Glomerular visceral epithelial cell (primary cell): ENCODE data around the gene NUB1.

Experiments
- DNase-seq: peaks from one replicate; pipeline ENCODE4 v3.0.0-alpha.2; 2016; ENCODE audit errors: extremely low spot score

The NUB1 gene

DNA sequence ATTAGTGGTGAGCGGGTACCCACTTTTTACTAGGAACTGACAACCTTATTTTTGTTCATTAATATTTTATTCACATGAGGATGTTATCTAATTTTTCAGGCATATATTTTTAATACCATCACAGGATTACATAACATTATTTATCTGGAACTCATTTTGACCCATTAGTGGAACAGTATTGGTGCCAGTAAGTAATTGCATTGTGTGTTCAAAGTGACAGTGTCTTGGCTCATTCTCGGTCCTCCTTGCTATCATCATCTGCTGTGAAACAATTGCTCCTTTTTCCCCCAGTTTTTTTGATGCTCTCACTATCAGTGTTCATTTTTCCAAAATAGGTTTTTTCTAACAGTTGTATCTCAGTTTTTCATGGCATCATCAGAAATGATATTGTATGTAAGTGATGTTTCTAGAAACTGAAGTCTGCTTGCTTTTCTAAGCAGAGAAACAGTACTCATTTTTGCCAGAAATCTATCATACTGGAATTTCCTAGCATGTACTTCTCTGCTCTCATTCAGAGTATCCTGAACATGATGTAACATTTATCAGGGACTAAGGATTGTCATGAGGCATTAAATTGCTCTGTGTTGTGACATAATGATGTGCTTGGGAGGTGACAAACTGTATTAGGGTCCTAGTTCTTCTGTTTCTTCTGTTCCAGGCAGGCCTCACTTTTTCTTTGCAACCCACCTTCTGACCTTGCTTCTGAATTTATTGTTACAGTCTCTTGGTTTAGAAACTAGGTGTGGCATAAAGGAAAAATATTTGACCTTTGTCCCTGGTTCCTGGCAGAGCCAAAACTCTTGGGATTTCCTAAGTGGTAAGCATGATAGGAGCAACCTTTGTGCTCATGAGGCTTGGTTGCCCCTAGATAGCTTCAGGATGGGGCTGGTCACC, 4.2 kb downstream of the NUB1 start:
- DNase-seq: no peak

DNA sequence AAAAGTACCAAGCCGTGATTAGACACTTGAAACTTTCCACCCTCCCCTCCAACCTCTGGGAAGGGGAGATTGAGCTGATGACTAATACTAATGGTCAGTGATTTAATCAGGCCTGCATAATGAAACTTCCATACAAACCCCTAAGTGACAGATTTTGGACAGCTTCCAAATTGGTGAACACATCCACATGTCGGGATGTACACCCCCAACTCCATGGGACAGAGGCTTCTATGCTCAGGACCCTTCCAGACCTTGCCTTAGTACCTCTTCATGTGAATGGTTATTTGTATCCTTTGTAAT, 4.8 kb downstream of the NUB1 start:
- no peak for DNase-seq

DNA sequence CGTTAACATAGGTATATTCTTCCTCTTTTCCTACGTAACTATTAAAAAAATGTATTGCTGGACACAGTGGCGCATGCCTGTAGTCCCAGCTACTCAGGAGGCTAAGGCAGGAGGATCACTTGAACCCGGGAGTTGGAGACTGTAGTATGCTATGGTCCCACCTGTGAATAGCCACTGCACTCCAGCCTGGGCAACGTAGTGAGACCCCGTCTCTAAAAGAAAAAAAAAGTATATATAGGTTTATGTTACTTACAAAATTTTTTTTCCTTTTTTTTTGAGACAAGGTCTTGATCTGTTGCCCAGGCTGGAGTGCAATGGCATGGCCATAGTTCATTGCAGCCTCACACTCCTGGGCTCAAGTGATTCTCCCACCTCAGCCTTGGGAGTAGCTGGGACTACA, 5.6 kb downstream of the NUB1 start:
- no peak for DNase-seq

DNA sequence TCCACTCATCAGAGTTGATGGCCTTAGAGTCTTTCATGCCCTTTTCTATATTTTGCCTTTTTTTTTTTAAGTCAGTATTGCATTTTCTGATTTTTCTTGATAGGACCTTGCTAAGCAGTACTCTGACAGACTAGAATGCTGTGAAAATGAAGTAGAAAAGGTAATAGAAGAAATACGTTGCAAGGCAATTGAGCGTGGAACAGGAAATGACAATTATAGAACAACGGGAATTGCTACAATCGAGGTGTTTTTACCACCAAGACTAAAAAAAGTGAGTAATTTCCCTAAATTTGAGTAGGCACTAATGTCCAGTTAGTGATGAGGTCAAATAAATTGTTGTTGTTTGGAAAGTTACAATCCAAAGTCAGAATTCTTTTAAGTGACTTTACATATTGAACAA, 7.4 kb downstream of the NUB1 start:
- no peak for DNase-seq

DNA sequence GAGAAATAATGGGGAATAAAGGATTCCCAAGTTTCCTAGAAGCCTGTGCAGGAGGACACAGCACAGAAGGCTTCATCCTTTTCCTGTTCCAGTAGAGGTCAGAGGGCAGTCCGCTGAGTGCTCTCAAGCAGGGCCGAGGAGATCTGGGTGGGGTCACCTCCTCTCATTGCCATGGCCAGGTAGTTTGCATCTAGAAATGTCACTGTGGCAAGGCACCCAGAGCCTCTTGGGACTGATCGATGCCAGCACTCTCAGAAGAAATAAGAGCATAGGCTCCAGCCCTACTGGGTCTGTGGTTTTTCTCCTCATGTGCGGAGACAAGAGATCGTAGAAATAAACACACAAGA, 7.9 kb downstream of the NUB1 start:
- DNase-seq: no peak

DNA sequence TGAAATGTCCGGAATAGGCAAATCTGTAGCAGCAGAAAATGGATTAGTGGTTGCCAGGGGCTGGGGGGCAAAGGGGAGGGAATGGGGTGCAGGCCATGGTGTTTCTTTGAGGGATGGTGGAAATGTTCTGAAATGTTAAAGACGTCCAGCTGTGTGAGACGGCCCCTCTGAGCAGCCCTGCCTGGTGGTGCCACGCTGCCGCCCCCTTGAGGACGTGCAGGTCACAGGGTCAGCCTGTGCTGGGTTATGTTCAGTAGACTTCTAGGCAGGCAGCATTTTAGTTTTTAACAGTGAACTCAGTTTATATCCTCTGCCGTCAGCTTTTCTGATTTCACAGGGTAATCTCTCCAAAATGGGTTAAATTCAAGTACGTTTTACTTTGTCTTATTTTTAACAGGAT, 9.4 kb downstream of the NUB1 start:
- no peak for DNase-seq

DNA sequence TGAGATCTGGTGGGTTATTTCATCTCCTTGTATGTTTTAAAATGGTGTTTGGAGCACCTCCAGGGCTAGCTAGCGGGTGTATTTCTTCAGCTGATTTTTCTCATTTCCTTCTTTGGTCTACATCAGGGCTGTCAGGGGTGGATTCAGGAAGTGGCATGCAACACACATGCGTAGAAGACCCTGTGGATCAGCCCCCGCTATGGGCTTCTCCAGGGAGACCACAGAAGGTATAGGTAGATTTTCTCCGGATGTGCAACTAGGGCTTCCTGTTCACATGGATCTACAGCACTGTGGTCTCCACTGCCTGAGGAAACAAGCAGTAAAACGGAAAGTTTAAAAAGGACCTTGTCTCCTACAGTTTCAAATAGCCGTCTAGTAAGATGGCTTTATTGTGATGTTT, 10.4 kb downstream of the NUB1 start:
- no peak for DNase-seq

DNA sequence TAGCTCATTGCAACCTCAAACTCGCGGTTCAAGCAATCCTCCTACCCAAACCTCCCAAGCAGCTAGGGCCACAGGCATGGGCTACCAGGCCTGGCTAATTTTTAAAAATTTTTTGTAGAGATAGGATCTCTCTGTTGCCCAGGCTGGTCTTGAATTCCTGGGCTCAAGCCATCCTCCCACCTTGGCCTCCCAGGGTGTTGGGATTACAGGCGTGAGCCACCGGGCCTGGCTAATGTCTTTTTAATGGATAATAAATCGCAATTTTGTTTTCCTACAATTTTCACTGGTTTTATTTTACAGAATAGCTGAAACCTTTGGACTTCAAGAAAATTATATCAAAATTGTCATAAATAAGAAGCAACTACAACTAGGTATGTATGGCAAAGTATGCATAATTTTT, 10.9 kb downstream of the NUB1 start:
- DNase-seq: no peak

DNA sequence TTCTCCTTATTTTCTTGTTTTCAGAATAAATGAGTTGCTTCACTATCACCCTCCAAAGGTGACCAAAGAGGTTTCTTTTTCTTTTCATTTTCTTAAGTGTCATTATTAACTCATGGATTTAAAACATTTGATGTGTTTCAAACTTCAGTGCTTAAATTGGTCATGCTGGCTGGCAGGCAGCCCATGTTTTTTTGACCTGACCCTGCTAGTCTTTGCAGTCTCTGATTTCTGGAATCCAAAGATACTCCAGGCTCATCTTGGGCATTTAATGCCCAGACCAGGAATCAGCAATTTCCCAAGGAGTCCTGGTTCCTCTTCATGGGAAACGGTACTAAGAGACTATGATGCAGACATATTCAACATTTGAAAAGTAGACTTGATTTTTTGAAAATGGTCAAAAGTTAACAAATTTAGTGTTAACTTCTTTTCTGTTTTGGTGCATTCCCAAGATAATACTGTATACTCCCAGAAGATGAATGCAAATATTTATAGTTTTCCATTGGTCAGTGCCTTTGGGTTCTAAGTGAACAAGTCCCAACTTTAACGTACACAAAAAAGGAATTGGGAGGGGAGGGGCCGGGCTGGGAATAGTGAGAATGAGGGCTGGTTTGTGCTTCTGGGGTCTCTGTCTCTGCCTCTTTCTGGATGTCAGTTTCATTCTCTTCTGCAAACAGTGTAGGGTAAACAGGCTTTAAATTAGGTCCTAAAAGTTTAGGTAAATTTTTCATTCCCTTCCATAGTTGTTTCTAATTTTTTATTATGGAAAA, 19.8 kb downstream of the NUB1 start:
- no peak for DNase-seq

DNA sequence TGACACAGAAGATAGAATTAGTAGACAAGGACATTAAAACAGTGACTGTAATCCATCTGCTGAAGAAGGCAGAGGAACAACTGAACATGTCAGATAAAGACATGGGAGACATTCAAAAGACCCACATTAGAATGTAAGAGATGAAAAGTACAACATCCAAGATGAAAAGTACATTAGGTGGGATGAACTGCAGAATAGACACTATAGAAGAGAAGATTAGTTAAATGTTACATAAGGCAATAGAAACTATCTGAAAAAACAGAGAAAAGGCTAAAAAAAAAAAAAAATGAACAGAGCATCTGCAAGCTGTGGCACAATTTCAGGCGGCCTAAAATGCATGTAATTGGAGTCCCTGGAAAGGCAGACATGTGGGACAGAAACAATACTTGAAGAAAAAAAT, 21.6 kb downstream of the NUB1 start:
- no peak for DNase-seq

DNA sequence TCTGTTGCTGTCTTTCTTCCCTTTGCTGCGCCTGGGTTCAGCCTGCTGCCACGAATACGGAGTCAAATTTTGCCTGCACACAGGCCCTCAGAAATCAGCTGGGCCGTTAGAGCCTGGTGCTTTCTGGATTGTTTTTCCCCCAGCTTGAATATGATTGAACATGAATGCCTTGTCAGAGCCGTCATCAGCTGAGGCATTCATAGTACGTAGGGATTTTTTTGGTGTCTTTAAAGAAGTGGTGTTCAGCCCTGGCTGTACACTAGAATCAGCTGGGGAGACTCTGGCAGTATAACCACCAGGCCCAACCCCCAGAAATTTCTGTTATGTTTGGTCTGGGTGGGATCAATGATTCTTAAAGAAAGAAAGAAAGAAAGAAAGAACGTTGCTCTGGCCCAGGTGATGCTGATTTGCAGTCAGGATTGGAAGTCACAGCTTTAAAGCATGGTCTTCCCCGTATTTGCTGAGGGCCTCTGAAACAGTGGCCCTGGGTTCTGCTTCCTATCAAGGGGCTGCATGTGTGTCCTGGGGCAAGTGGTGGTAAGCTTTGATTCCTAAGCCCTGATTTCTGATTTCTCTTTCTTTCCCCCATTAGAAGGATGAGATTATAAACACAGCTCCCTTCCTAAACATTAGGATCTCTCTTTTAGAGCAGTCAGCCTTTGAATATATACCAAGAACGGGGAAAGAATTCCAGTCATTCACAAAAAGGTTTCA, 24.7 kb downstream of the NUB1 start:
- no peak for DNase-seq

DNA sequence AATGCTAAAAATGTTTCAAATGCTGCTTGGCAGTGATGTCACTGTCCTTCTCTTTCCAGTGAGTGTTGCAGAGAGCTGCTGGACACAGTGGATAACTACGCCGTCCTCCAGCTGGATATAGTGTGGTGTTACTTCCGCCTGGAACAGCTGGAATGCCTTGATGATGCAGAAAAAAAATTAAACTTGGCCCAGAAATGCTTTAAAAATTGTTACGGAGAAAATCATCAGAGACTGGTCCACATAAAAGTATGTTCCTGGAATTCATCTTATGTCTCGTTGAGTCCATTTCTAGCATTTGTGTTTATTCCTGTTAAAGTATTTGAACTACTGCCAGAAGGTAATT, 25.2 kb downstream of the NUB1 start:
- DNase-seq: no peak

DNA sequence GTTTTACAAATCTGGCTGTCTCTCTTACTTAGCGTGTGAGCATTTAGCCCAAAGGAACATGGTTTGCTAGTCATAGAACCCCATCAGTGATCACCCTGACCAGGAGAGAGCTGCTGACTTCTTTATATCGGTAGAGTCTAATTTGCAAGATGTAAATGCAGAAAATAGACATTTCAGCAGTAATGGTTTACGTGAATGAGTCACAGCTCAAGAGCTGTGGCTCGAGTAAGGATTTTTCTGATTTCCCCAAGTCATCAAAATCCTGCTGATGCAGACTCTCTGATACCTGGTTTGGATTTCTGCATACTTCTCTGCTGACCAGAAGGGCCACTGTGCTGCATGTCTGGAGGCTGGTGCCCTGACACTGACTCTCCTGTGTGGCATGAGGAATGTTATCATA, 25.7 kb downstream of the NUB1 start:
- DNase-seq: no peak

DNA sequence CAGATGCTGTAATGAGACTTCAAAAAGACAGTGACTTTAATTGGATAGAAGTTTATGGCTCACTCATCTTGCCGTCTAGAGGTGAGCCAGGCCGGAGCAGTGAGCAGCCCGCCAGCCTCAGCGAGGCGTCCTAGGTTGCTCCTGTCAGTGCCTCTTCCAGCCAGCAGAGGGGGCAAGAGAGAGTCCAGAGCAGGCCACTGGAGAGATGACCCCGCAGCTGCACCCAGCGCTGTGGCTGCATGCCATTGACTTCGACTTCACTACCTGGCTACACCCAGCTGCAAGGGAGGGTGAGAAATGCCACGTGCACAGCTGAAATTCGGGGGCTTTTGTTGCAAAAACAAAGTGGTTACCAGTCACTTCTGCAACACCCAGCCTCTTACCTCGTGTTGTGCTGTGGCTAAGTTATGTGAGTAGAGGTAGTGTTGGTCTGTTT, 26.5 kb downstream of the NUB1 start:
- DNase-seq: peak; percentile 77

DNA sequence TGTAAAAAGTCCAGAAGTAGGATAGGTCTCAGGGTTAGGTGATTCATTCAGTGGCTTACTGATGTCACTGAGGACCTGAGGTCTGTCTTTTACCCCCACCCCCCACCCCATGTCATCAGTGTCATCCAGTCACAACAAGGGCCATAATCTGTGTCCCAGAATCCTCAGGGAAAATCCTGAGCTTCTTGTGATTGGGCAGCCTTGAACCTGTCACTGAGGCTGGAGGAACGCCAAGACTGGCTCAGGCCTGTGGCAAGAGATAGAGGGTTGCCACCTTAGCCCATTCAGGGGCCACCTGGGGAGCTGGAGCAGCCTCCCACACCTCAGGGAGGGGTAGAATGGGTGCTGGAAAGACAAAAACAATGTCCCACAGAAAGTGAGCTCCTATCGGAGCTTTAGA, 29.7 kb downstream of the NUB1 start:
- no peak for DNase-seq

DNA sequence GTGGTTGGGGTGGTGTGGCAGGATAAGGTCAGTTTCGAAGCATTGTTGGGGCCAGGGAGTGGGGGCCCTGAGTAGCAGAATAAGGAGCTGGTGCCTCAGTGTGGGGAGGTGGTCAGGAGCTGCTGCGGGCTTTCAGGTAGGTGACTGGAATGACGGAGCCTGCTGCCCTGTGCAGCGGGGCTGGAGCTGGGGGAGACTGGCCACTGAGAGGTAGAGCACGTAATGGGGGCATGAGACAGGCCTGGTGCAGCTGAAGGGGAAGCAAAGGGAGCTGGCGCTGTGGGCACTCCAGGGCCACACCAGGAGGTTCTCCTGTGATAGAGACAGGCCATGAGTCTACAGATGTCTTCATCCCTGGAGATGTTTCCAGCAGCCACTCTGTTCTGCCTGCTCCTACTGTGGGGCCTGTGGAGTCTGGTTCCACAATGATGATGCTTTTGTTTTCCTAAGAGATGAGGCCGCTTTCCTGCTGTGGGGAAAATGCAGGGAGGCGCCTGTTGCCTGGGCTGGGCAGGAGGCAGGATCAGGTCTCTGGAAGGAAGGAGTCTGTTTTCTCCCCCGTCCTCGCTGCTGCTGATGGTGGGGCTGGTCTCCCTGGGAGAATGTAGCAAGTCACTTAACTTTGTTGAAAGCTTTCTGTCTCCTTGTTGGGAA, 31.1 kb downstream of the NUB1 start:
- no peak for DNase-seq

DNA sequence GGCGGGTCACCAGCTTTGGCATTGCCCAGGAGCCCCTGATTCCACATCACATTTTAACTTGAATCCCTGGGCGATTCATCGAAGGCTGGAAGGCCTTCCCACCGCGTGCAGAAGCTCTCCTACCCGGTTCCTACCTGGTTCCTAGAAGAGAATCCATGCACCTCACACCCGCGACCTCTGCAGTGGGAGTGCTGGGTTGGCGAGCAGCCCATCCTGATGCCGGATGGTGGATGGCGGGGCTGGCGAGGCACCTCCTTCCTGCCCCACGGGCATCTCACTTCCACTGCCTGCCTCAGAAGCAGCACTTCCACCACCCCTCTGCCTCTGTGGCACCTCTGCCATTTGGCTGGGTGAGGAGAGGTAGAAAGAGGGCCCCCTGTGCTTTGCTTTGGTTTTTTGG, 32.0 kb downstream of the NUB1 start:
- DNase-seq: no peak

DNA sequence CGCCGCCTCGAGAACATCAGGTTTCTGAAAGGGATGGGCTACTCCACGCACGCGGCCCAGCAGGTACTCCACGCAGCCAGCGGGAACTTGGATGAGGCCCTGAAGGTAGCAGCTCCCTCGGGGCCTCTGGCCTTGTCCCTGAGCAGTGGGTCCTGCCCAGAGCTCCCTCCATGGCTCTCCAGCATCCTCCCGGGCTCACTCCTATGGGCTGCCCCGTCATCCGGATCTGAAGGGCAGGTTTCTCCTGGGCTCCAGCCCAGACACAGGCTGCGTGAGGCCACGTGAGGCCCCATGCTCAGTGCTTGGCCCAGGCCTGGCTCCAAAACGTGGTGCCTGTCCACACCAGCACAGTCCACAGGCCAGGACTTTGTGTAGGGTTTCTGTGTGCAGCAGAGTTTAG, 32.5 kb downstream of the NUB1 start:
- DNase-seq: no peak

DNA sequence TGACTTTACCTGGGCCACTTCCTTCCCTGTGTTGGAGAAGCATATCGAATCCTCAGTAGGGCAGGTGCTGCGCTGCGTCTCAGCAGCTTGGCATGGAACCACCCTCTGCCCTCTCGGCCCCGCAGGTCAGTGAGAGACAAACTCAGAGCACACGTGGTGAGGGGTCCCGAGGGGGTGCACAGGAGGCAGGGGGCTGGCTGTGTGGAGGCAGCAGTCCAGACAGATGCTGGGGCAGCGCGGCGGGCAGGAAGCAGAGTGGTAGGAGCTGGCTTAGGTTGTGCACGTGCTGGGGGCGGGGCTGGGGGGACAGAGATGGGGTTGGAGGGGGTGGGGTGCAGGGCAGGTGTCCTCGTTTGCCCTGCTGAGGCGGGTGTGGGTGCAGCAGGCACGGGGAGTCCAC, 33.1 kb downstream of the NUB1 start:
- no peak for DNase-seq

DNA sequence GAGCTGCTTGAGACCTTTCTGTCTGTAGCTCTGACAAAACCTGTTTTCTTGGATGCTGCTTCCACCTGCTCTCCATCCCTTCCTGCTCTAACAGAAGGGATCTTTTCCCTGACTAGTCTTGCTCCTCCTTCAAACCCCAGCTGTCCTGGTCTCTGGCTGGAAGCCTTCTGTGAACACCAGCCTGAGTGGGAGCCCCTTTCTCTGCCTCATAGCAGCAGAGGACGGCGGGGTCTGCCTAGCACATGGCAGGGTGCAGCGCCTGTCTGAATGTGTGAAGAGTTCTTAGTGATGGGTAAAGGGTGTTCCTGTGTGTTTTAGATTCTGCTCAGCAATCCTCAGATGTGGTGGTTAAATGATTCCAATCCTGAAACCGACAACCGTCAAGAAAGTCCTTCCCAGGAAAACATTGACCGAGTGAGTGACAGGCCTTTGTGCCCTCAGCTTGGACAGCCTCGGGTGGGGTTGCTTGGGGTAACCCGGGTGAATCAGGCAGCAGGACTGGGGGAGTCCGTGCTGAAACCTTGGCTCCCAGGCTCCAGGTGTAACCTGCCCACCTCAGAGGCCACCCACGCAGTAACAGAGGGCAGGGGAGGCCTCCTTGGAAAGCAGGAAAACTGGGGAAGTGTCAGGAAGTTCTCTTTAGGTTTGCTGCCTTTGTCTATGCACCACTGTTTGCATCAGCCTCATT, 34.1 kb downstream of the NUB1 start:
- no peak for DNase-seq

DNA sequence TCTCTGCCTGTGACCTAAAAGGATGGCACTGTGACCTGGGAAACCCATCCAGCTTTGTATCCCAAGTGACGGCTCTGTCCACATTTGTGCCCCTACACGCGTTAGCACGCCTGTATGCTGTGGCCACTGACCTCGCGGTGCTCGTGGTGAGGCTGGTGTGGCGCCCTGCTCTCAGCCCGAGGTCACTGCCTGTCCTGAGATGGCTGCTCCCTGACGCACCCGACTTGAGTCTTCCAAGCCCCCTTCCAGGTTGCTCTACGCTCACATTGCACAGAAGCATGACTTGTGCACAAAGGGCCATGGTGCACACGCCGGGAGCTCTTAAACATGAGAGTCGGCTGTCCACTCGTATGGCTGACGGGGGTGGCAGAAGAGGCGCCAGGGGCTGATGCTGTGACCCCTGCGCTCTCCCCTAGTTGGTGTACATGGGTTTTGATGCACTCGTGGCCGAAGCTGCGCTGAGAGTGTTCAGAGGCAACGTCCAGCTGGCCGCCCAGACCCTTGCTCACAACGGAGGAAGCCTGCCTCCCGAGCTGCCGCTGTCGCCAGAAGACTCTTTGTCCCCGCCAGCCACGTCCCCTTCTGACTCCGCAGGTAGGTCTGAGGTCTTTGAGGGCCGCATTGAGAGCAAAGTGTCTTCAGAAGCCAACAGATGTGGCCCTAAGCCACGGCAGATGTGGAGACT, 34.7 kb downstream of the NUB1 start:
- no peak for DNase-seq
